Measurements from ENCODE around the gene GSE1. TPM values are rescaled to one million over a fixed set of nuclear protein-coding genes. Genes with fewer than 3 reads are reported as not detected.

GSE1 gene
- total RNA-seq, 1 donor from 2014 or later: 30.5 TPM

DNA sequence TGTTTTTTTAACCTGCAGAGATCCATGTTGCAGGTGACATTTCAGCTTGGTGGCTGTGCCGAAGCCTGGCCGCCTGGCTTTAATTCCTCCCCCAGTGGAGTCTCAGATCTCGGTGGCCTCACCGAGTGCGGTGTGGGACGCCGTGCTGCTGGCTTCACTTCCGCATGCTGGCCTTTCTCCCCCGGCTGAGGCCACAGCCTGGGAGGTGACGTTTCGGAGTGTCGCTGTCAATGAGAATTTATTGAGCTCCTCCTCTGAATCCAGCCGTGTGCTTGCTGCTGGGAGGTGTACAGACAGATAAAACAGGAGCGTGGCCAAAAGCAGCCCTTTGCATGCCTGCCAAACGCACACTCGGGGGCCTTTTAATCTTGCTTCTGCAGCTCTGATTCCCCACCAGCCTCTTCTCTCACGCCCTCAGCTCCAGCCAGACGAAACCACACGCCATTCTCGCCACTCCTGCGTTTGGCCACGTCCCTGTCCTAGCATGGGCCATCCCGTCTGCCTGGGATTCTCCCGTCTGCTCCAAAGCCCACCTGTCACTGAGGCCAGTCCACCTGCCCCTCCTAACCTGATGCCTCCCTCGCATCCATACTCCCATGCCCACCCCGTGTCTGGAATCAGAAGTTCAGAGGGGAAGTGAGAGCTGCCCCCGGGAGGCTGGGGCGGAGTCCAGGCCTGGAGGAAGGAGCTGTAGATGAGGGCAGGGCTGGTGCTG is 3.6 kb downstream of the GSE1 start:
- DNase-seq (ENCODE audit: extremely low read depth, low read depth, low spot score): no peak

DNA sequence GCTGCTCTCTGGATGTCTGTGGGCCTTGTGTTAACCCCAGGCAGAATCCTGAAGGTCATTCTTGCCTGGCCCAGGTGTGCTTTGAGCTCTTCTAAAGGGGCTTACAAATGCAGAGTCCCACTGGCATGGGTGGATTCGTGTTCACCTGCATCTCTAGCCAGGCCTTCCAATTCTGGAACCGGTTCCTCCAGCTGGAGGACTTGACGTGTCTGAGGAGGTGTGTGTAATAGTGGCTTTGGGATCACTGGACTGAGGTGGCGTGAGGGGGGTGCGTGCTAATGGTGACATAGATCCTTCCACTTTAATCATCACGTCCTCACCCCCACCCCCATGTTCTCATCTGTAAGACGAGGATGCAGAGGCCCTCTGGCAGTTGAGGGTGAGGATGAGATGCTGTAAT is 4.8 kb downstream of the GSE1 start:
- DNase-seq (ENCODE audit: extremely low read depth, low read depth, low spot score): no peak

DNA sequence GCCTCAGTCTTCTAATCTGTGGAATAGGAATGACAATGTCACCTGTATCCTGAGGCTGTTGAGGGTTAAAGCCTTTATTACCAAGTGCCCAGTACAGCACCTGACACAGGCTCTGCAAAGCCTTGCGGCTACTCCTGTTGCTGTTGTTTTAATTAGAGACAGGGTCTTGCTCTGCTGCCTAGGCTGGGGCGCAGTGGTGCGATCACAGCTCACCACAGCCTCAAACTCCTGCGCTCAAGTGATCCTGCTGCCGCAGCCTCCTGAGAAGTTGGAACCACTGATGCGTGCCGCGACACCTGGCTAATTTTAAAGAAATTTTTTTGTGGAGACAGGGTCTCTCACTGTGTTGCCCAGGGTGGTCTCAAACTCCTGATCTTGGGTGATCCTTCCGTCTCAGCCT is 5.4 kb downstream of the GSE1 start:
- DNase-seq (ENCODE audit: extremely low read depth, low read depth, low spot score): no peak

DNA sequence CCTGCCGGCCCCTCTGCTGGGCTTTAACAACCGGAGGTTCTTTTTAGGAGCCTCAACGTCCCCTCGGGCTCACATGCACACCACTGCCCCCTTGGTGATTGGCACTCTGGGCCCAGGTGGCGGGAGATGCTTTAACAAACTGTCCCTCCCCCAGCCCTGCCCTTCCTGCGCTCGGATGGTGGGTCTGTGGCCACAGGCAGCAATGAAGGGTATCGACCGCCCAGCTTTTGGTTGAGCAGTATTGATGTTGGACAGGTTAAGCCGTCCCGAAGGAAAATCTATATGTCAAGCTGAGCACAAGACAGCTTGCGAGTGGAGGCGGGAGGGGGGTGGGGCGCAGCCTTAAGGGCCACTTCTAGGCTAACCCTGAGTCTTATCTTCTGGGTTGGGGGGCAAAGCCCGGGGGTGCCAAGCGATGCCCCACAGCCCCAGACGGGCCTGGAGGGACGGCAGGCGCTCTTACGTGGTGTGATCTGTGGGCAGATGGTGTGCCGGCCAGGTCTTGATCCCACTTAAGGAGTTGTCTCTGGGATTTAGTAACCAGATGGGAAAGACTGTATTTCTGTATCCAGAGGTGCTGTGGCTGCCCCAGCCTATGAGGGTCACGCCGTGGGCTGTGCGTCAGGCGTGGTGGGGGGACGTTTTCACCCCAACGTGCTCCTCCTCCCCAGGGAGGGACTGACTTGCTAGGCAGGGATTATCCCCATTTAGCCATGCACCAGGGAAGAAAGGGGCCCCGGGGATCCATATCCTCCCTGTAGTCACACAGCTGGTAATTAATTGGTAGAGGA is 6.2 kb downstream of the GSE1 start:
- no peak for DNase-seq (ENCODE audit: extremely low read depth, low read depth, low spot score)

DNA sequence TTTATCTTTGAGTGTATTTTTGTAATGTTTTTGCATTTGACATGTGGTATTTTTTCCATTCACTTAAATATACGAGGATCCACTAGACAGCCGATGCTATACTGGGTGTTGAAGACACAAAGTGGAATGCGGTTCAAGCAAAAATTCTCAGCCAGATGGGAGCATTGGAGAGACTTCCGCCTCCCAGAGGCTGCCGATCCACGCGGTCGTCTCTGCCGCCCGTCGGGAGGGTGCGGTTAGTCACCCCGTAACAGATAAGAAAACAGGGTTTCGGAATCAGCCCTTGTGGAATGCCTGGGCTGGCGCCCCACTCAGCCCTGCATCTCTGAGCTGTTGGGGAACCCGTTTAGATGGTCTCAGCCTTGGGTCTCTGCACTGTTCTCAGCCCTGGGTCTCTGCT is 7.3 kb downstream of the GSE1 start:
- DNase-seq (ENCODE audit: extremely low read depth, low read depth, low spot score): no peak

DNA sequence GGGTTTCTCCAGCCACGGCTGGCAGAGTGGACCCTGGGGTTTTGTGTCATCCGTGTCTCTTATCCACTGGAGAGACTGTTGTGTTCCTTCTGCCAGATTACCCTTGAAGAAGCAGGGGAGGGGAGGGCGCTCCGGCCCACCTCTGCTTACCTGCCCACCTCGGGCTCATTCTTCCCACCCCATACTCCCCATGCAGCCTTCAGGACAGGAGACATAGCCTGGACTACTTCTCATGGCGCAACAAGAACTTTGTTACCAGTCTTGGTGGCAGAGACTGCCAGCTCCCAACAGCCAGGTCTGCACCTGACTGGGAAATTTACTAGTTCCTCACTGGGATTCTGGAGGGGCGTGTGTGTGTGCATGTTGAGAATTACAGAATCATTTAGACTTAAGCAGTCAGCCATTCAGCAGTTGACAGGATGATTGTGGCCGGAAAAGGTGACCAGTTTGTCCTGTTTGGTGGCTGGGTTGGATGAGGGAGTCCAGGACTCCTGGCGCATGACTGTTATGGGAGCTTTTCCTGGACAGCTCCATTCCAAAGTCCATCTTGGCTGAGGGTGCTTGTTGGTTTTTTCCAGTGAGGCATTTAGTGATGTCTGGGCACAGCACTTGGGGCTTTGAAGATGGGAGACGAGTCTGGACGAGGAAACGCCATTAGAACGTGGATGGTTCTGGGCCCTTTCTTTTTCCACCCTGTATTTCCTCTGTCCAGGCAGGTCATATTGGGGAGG is 8.7 kb downstream of the GSE1 start:
- DNase-seq (ENCODE audit: extremely low read depth, low read depth, low spot score): no peak

DNA sequence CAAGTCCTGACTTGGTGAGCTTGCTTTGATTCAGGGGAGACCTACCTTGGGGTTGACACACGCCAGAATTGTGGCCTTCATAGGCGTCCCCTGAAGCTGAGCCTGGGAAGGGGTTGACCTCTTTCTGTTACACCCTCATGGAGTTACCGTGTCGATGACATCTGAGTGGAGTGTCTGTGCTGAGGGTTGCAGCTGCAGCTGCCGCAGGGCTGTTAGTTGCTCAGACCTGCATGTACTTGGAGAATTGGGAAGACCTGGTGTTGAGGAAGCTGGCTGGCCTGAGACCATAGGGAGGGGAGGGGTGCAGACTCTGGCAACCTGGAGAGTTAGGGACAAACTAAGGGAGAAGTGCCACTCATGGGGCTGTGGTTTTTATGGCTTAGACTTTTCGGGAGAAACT is 9.6 kb downstream of the GSE1 start:
- no peak for DNase-seq (ENCODE audit: extremely low read depth, low read depth, low spot score)

DNA sequence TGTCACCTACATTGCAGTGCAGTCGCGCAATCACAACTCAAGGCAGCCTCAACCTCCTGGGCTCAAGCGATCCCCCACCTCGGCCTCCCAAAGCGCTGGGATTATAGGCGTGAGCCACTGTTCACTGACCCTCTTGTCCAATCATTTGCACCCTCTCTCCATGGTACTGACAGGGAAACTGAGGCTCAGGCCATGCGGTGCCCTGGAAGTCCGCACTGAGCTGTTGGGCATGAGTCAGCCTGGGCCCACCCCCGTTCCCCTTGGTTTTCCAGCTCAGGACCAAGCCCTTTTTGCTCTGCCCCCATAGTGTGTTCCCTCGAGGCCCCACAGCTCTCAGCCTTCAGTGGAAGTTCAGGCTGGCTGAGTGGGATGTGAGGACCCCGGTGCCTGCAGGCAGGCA is 10.1 kb downstream of the GSE1 start:
- no peak for DNase-seq (ENCODE audit: extremely low read depth, low read depth, low spot score)

DNA sequence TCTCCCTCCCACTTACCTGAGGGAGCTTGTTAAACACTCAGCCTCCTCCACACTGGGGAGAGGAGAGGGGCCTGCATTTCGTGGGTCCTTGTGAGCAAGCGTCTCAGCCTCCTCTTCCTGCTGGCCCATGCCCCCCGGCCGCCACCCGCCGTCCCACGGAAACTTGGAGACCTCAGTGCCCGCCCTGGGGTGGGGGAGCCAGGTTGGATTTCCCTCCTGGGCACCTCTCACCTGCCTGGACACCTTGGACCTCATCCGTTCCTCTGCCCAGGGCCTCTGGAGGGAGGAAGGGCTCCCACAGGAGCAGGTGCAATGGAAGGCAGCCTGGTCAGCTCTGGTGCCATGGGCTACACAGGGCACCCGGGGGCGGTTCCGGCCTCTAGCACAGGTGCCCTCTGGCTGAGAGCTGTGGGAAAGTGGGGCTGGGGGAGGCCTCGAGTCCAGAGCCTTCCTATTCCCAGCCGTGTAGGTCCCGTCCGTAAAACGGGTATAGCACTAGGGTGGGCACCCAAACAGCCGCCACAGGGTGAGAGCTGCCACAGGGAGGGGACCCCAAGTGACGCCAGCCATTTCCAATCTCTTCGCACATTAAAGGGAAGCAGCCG is 11.0 kb downstream of the GSE1 start:
- no peak for DNase-seq (ENCODE audit: extremely low read depth, low read depth, low spot score)

DNA sequence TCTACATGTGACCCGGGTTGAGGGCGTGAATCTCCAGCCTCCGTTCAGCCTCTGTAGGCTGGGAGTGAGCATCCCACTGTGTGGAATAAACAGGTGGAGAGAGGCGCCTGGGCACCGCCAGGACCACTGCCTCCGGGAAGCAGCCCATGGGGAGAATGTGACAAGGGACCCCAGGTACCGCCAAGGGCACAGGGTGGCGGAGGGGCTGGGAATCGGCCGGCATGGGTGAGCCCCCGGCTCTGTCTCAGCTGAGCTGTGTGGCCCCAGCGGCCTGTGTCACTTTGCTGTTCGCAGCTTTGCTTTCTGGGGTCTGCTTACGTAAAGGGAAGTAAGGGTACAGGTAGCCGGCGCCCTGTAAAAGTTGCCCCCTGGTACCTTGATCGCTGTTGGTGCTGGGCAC is 11.5 kb downstream of the GSE1 start:
- no peak for DNase-seq (ENCODE audit: extremely low read depth, low read depth, low spot score)

DNA sequence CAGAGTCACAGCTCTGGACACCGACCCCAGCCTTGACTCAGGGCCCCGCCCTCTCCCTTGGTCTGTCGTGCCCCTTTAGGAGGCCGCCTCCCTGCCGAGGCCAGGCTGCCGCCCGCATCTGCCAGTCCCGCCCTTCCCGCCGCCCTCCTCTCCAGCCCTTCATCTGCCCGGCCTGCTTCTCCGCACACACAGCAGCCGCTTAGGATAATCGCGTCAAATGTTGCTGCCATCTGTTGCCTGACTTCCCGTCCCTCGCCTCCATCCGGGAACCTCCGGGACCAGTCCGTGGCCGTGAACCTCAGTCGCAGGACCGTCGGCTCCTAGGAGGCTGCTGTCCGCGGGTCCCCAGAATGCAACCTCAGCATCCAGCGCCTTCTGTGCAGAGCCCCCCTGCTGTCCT is 11.9 kb downstream of the GSE1 start:
- no peak for DNase-seq (ENCODE audit: extremely low read depth, low read depth, low spot score)

DNA sequence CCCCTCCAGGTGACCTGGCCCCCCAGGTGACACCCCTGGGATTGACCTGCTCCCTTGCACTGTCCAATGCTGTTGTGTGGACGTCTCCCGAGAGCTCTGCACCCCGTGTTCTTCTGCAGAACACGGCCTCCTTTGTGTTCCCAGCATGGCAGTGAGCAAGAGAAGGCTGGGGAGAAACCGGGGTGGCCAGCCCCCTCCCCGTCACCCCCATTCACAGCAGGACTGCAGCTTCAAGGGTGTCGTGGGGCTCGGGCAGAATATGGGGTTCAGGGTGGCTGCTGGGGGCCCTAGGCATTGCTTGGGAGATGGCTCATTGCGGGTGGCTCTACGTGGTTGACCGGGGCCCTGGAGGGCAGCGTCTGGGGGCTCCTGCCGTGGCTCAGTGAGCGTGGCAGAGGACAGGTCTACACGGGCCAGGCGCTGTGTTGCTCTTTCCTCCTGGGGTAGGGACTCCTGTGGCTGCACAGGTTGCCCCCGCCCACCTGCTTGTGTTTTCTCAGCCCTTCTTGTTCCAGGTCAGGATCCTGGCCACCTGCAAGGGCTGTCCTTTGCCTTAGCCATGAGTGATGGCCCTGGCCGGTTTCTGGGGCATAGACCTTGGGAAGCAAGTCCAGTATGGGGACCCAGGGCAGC is 12.5 kb downstream of the GSE1 start:
- no peak for DNase-seq (ENCODE audit: extremely low read depth, low read depth, low spot score)

DNA sequence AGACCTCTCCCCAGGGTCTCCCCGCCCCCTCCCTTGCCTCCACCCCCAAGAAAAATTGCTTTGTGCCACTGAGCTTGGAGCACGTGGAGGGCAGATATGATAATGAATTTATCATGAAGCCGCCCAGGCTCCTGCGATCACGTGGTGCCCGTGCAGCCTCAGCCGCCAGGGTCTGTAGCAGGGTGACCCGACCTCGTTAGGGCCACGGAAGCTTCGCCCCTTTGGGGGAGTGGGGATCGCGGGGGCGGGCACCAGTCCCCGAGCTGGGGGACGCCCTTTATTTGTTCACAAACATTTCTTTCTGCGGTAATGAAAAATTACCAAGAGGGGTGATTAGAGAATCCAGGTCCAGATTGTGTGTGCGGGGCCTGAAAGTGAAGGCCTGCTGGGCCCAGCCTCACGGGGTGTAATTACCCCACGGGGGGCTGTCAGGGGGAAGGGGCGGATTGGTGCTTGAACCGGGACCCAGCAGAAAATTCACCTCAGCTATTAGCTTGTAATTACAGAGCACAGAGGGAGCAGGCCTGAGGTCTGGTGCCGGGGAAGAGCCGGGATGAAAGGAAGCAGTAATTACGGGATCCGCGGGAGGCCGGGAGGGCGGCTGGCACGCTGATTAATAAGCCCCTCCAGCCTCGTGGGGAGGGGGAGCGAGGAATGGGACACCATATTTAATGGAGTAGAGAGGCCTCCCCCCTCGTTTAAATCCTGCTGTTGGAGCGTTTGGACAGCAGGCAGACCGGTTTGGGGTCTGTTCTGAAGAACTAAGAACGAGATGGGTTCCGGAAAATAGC is 13.3 kb downstream of the GSE1 start:
- DNase-seq (ENCODE audit: extremely low read depth, low read depth, low spot score): no peak

DNA sequence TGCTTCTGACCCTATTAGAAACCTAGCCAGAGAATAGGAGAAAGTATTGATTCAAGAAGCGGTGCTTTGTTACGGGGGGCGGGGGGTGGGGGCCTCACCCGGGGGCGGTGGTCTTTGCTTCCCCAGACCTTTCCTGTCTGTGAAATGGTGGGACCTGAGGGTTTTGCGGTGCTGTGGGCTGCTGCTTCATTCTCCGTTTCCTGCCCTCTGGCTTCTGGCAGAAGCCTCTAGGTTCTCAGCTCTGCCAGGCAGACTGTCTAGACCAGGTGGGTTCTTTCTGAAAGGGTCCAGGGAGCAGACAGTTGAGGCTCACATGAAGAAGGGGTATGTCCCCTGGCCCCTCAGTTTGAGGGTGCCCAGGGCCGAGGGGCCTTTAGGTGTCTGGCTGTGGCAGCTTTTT is 14.0 kb downstream of the GSE1 start:
- DNase-seq (ENCODE audit: extremely low read depth, low read depth, low spot score): no peak

DNA sequence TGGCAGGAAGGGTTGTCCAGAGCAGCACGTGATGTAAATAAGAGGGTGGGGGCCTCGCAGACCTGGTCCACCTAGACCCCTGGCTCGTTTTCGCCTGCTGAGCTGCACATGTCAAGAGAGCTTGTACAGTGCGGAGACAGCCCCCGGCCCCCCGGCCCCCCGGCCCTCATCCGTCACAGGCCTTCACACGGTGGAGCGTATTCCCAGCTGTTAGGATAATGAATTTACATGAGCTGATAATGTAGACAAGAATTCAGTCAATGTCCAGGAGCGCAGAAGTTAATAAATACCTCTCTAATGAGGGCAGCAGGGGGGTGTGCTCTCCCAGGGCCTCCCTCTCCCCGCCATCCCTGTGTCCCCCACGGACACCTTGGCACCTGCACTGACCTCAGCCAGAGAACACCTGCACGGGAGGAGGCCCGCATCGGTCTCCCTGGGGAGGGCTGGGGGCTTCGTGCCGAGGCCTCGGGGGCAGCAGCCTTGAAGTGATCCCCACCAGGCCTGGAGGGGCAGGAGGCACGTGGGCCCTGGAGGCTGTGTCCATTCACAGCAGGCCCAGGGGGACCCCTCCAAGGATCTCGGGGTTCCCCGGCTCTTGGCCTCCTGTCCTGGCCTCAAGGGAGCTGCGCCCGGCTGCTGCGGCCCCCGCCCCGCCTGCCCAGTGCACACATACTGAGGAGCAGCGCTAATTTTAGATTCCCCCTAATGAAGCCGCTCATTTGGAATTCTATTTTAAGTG is 14.6 kb downstream of the GSE1 start:
- no peak for DNase-seq (ENCODE audit: extremely low read depth, low read depth, low spot score)

DNA sequence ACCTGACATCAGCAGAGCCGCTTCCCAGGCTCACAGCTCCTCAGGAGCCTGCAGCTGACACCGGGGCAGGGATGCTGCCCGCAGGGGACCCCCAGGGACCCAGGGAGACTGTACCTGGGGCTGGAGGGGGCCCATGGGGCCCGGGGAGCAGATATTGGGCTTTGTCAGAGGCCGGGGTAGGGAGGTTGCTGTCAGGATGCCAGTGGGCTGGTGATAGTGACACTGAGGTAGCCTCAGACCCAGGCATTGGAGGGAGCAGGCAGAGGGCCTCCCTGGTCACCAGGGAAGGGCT is 15.1 kb downstream of the GSE1 start:
- no peak for DNase-seq (ENCODE audit: extremely low read depth, low read depth, low spot score)

DNA sequence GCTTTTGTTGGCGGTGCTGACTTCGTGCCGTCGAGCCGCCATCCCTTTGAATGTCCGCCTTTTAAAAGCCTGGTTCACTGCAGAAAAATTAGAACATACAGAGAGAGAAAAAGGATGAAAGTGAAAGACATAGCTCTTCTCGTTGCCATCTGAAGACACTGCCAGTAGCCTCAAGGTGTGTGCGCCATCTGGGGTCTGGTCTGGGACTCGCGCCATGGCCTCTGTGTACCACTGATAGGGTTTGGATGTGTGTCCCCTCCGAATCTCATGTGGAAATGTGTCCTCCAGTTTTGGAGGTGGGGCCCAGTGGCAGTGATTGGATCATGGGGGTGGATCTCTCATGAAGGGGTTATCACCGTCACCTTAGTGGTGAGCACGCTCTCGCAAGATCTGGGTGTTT is 15.5 kb downstream of the GSE1 start:
- no peak for DNase-seq (ENCODE audit: extremely low read depth, low read depth, low spot score)

DNA sequence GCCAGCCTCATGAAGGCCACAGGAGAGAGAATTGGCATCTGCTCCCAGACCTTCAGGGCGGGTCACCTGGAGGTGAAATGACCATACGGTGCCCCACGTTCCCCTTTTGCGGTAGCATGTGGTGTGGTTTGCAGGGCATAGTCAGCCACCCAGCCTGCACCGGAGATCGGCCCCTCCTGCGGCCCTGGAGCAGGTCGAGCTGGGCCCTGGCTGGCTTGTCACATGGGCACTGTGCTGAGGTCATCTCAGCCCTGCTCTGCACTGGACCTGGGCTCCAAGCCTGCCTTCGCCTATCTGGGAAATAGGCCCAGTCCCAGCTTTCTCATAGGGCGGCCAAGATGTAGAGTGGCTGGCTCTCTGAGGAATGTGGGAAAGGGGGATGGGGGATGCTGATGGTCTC is 16.2 kb downstream of the GSE1 start:
- no peak for DNase-seq (ENCODE audit: extremely low read depth, low read depth, low spot score)

DNA sequence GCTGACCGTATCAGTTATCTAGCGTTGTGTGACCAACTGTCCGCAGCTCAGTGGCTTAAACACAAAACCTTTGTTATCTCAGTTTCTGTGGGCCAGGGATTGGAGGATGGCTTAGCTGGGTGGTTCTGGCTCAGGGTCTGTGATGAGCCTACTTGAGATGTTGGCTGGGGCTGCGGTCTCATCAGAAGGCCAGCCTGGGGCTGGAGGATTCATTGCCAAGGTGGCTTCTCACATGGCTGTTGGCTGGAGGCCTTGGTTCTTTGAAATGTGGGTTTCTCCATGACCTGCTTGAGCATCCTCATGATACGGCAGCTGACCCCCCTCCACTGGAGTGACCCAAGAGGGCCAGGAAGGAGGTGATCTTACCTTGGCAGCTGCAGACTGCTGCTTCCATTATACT is 16.7 kb downstream of the GSE1 start:
- DNase-seq (ENCODE audit: extremely low read depth, low read depth, low spot score): no peak

DNA sequence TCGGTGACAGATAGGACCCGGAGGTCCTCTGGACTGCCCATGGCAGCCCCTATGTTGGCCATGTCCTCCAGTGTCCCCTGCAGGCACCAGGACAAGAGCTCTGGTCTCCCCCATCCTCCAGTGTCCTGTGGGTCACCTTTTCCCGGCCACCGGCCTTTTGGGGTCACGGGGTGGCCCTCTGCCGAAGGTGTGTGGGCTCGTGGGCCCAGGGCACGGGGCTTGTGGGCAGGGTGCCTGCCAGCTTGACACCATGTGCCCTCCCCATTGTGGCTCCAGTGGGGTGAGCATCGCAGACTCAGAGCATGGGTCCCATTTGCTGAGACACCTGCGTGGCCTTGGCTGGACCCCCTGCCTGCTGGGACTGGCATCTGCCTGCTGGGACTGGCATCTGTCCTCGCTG is 18.1 kb downstream of the GSE1 start:
- no peak for DNase-seq (ENCODE audit: extremely low read depth, low read depth, low spot score)

Measured in glomerular endothelial cell (primary cell).